HCEC 1CT (cell line): Measurements from ENCODE around the gene MED26.
A peak's percentile ranks its signal among the peaks of the same experiment; 100 is the strongest.

Experiments
- DNase-seq: peaks from one replicate; pipeline ENCODE4 v3.0.0-alpha.2; 2017

Gene MED26

GRCh38 chr19:16645140-16645539 lies 17.1 kb upstream of the MED26 start:
- DNase-seq: no peak

GRCh38 chr19:16641695-16642094 lies 13.7 kb upstream of the MED26 start:
- DNase-seq: no peak

DNA sequence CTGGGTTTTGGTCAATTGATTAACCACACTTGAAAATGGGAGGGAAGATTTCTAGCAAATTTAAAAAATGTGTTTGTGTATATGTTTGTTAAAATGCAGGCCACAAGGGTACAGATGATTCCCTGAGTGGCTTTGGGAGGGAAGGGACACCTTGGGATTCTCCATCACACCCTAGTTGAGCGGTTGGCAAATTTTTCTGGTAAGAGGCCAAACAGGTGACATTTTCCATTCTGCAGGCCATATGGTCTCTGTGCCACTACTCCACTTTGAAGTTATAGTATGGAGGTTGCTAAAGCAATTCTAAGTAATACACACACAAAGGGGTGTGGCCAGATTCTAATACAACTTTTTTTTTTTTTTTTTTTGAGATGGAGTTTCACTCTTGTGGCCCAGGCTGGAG lies 12.9 kb upstream of the MED26 start:
- no peak for DNase-seq

DNA sequence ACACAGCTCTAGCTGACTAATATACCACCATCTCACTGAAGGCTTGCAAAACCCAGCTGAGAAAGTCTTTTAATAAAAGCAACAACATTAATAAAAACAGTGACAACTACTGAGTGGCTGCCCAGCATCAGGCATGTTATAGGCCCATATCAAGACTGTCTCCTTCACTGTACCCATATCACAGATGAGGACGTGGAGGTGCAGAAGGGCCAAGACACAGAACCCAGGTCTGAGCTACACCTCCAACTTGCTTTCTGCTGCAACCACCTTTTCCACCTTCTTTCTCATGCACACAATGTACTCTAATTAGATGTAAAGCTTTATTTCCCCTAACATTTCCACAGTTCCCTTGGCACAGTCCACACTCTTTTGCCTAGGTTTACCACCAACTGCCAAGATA lies 10.7 kb upstream of the MED26 start:
- DNase-seq: no peak

GRCh38 chr19:16637535-16637934 lies 9.5 kb upstream of the MED26 start:
- no peak for DNase-seq

GRCh38 chr19:16631465-16631864 lies 3.5 kb upstream of the MED26 start:
- DNase-seq: no peak

- DNase-seq: peak; percentile 62
Observed at GRCh38 chr19:16628984-16629691, 1.1 kb upstream of the MED26 start.

- DNase-seq: no peak
Observed at GRCh38 chr19:16627928-16628182, 149 bp downstream of the MED26 start.

DNA sequence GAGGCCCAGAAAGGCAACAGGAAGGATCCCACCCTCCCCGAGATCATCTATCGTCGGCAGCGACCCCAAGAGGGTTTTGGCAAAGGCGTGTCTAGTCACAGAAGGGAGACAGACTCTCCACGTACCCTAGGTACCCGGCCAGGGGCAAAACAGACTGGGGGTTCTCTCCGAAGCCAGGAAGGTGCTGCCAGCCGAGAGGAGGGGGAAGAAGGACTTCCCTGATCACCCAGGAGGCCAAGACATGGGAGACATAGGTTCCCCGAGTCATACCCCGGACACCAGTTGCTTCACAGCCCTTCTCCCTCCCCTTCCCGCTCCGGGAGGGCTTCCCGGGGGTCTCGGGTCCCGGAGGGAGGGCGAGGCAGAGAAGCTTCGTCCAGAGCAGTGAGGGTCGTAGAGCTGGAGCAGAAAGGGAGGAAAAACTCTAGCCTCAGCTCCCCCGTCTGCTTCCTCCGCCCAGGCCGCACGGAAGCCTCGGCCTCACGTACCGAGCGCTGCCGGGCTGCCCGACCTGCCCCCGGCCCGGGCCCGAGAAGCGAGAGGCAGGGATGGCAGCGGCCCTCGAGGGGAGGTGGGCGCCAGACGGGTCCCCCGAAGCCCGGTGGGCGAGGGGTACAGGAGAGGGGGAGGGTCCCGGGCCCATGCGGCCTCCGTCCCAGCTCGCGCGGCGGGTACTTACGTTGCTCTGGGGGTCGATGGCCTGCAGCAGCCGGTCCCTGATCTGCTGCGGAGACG lies 644 bp downstream of the MED26 start:
- no peak for DNase-seq

DNA sequence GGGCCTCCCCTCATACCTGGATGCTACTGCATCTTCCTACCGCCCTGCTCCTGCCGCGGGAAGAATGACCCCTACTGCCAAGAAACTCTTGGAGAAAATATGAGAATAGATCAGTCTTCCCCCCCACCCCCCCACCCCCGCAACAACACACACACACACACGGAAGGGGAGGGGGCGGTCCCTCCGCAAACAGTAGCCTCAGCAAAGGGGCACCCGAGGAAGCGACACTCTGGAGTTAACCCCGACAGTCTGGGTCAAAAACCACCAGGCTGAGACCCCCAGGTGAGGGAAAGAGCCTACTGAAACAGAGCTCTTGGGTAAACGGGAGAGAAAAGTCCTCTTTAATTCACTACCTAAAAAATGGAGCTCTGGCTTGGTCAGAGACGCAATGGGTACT lies 1.2 kb downstream of the MED26 start:
- no peak for DNase-seq

DNA sequence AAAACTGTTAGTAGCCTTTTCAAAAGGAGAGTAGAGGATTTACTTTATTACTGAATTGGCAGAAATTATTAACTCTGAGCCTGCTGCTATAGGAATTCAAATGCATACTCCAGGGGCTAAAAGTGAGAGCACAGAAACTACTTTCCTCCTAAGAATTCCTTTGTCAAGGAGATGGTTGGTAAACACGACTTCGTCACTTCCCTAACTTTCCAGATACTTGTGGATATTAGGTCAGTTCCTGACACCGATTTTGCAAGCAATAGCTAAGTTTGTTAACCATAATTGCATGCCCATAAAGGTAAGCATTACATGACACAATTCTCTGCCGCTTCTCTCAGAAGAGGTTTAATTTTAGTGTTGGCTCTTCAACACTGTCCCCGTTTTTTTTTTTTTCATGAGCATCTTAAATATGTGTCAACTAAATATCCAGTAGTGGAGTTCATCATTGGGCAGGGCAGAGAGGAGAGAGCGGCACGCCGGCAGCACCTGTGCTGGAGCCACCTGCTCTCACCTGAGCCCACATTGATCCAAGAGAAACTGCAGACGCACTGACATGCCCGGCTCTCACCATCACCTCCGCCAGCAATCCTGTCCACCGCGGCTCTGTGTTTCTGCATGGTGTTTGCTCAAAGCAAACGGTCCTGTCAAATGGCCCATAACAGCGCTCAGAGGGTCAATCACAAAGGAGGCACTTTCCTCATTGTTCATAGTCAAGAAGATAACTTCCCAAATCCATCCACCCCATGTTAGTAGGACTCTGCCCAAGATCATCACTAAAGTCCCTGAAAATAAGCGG lies 2.6 kb downstream of the MED26 start:
- DNase-seq: no peak

GRCh38 chr19:16624236-16624635 lies 3.8 kb downstream of the MED26 start:
- no peak for DNase-seq

DNA sequence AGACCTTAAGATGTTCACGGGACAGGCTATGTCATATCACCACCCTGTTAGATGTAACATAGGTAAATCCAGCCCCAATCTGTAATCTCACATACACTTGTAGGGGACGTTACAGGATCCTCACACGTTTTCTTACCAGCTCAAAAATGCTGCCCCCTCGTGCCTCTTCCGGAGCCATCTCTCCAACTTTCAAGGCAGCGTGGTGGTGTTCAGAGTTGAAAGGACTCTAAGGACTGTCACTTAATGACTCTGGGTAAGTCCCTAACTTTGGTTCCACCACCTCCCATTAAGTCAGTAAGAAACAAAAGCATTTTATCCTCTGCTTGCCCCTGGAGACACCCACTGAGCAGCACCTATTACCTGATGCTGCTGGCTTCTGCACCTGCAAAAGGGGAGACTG lies 4.4 kb downstream of the MED26 start:
- no peak for DNase-seq

DNA sequence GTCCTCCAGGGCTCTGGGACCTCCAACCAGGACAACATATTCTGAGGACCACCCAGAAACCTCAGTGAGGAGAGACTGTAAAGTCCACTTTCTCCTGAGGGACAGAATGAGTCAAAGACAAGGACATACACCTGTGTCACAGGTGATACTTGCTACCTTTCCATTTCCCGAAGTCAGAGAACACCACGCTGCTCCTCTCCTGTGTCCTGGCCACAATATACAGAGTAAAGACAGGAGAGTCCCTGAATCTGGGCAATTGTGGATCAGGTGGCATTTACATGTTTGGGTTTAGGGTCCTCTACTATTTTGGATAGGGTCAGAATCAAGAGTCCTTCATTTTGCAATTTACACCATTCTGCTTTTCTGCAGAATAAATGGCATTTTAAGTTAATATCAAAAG lies 4.9 kb downstream of the MED26 start:
- DNase-seq: no peak

GRCh38 chr19:16621165-16621800 lies 6.7 kb downstream of the MED26 start:
- DNase-seq: no peak

DNA sequence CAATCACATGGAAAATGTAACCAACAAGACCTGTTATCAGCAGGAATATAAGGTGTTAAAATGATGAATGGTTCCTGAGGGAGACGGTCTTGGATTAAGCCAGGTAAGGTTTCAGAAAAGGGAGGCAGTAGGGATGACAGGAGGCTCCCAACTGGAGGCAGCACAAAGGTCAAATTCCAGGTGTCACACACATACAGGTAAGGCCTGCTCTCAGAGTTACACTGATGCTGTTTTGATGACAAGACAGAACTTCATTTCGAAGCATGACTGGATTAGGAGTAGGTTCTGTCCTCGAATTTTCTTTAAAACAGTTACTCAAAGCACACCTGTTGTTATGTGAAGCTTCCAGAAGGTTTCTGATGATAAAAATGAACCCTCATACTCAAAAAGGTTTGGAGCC lies 7.4 kb downstream of the MED26 start:
- DNase-seq: no peak

DNA sequence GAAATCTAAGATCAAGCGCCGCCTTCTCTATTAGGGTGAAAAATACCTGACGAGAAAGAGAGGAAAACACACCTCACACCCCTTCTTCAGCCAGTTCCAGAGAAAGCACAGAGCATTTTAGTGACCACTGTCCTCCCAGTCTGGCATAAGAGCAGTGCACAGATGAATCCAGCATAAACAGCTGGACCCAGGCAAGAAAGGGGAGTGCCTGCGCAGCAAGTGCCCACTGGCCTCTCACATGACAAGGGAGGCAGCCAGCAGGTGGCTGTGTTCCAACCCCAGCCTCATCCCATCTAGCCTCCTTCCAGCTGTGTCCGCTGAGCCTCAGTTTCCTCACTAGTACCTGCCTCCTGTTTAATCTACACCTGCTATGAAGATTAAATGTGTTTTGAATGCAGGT lies 8.0 kb downstream of the MED26 start:
- DNase-seq: no peak

GRCh38 chr19:16619457-16619856 lies 8.5 kb downstream of the MED26 start:
- DNase-seq: no peak

DNA sequence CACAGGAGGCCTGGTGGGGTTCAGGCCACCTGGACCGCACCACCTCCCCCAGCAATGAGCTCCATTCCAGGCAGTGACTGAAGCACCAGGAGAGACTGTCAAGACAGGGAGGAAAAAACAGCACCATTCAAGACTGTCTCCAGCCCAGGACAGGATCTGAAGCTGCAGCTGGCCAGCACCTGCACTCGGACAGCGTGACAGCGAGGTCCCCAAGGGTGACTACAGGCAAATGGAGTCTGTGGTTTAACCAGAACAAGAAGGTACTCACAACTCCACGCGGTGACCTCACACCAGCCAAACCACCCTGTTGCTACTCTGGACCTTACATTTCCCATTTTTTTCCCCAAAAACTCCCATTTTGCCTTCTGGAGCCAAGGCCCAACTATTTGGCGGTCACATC lies 9.8 kb downstream of the MED26 start:
- no peak for DNase-seq

DNA sequence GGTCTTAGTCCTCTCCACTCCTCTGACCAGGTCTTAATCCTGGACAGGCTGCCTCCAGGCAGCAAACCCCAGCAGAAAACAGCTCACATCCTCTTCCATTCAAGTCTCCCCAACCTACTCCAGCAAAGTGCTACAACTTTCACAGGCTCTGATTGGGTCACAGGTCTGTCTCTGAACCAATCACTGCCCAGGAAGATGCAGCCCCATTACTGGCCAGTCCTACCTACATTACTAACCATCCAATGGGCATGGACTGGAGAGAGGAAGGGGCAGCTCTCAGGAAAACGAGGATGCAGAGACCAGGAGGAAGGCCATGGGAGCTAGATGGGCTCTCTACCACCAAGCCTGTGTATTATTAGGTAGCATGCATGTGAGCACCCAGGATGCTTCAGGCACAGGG lies 12.2 kb downstream of the MED26 start:
- no peak for DNase-seq

DNA sequence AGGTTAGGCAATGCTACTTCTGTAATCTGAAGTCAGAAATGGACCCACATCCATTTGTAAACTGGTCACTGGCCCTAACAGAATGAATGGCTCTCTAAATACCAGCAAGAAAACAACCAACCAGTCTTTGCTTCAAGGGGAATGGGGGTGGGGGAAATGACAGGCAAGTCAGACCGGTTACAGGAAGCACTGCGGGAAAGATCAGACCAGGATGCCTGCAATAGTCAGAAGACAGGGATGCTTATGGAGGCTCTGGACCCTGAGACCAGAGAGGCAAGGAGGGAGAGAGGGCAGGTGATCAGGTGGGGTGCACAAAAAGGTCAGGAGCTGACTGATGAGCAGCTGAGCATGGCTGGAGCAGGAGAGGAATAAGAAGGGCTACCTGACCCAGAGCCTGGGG lies 13.1 kb downstream of the MED26 start:
- no peak for DNase-seq

GRCh38 chr19:16613841-16614240 lies 14.2 kb downstream of the MED26 start:
- no peak for DNase-seq

DNA sequence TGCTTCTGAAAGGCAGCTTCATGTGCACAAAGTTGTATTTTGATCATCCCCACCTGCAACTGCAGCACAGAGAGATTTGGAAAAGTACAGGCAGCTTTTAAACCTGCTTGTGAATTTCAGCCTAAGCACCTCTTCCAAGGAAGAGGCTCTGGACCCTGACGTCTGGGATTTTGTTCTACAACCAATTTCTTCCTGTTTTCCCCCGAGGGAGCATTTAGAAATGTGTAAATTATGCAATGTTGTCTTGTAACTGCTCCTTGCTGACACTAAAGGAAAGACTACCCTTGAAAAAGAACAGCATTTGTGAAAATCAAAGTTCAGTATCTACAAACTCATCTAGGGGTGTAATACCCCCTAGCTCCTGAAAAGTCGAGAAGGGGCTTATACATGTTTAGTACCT lies 15.4 kb downstream of the MED26 start:
- DNase-seq: no peak

DNA sequence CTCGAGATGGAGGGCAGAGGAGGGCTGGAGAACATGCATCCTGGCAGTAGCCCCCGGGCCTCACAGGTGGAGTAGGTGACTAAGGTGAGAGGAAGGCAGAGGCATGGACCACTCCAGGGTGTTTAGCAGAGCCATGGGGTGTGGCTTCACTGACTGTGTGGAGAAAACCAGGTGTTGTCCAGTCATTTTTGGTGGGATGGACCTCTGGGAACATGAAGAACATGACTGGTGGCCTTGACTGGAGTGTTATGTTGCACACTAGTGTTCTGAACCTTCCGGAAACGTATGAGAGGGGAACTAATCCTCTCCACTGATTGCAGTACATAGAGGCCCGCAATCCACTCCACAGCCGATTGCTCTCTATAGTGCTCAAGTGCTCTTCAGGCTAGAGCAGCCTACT lies 16.9 kb downstream of the MED26 start:
- no peak for DNase-seq
